K562 treated with DMSO at 1 percent for 12 hours (cell line): ENCODE measurements around the gene CUTC. TPM values are rescaled to one million over a fixed set of nuclear protein-coding genes. Genes with fewer than 3 reads are reported as not detected.

Source experiments
- total RNA-seq: library from RNA; unstranded; fragments of 300-600 nt; gene quantifications from 2 replicates; pipeline ENCODE4 v1.2.3, GENCODE V29; 2022; ENCODE audit not compliant: insufficient read depth

Gene CUTC
- total RNA-seq, result 17.6 and 19.3 TPM in 2 replicates

GRCh38 chr10:99732033-99732842 is at the start of gene CUTC, which contains the start of gene COX15:
TSS of gene CUTC (plus strand) at chr10:99732234. CDS start at chr10:99732349, 115 bp downstream.
TSS of gene COX15 (minus strand) at chr10:99732127. CDS start at chr10:99732049, 78 bp downstream.

GRCh38 chr10:99782447-99783286 is 50.6 kb downstream of the CUTC start, which contains the start of gene ABCC2:
TSS of gene ABCC2 (plus strand) at chr10:99782640. CDS start at chr10:99782845, 205 bp downstream.

Other genes starting within 250 kb of the CUTC start
- gene NKX2-3, start 199.3 kb upstream of the CUTC start, total RNA-seq, result not detected in 2 replicates
- 8.1 and 12.9 TPM in 2 replicates for gene SLC25A28, start 111.8 kb upstream of the CUTC start, total RNA-seq
- 2.4 and 8.3 TPM in 2 replicates for gene ENTPD7, start 72.7 kb upstream of the CUTC start, total RNA-seq
- gene COX15, start 107 bp upstream of the CUTC start, total RNA-seq, result 10.6 and 19.2 TPM in 2 replicates
- 0.10 TPM in 1 of 2 replicates, not detected in the other for gene ABCC2, start 50.4 kb downstream of the CUTC start, total RNA-seq